ENCODE data around the gene CTSO.

GRCh38 chr4:155921597-155921996 is 32.1 kb downstream of the CTSO start:
- TF ChIP-seq CTCF (conservative IDR thresholded peaks at IDR 0.05; ENCODE audit: low read length) (no peak), EZH2phosphoT487 (IDR thresholded peaks at IDR 0.05; ENCODE audit: borderline replicate concordance) (no peak)

All from Loucy (cell line).